Sigmoid colon (tissue), 4 donors: ENCODE results near the gene CLCNKA.

ENCODE experiments used
- EP300 ChIP-seq, 4 donors: sonication (generic); formaldehyde crosslinking; IDR thresholded peaks; one replicate each; pipeline ENCODE4 v1.6.1; 2017; ENCODE audit warnings: antibody characterized with exemption in 4 of 4
- POLR2A ChIP-seq, 2 donors: fragments of 450-650 bp; IDR thresholded peaks; one replicate each; pipeline ENCODE4 v1.6.1; 2016; ENCODE audit warnings: antibody characterized with exemption in 2 of 2, mild to moderate bottlenecking in 2 of 2, moderate library complexity in 2 of 2
- TF ChIP-seq, protein P1 (sequence below), 4 experiments: fragments of 450-650 bp in 3 of 4; fragments of 200-600 bp in 1 of 4; IDR thresholded peaks; one replicate each; pipeline ENCODE4 v1.5.1; 2016 to 2019; ENCODE audit warnings: antibody characterized with exemption in 4 of 4, mild to moderate bottlenecking in 3 of 4, moderate library complexity in 2 of 4

DNA sequence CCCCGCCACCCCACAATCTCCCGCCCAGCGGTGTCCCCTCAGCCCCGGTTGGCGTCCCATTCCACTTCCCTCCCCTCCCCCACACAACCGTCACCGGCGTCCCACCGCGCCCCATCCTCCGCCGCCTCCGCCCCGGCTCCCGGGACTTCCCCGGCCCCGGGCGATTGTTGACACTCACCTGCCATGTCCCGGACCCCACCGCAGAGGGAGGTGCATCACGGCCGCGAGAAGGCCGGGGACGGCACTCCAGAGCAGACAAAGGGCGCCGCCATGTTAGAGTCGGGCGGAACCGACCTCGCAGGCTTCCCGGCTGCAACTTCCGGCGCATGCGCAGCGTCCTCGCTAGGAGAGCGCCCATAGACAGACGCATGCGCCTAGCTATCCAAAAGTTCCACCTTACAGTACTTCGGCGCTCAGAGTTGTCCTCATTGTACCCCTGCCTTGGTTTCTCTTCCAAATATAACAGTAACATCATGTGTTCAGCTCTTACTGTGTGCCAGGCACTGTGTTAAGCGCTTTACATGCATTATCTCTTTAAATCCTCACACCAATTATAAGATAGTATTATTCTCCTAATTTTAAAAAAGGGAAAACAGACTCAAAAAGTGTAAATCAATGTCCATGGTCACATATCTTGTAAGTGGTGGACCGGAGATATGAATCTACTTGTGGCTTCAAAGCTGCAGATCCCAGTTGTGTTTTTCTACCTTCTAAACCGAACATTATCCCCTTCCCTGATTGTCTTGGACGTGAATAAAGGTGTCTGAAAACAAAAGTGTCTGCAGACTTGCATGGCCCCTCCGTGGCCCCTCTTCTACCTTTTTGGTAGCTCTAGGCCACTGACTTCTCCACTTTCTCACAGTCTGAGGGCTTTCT, 45.8 kb upstream of the CLCNKA start, which contains the start of gene ZBTB17:
- TF ChIP-seq POLR2A (IDR thresholded peaks at IDR 0.05) (peak; percentile 69 to 73), EP300 (IDR thresholded peaks at IDR 0.05) (no peak)
- TF ChIP-seq, protein P1, sequence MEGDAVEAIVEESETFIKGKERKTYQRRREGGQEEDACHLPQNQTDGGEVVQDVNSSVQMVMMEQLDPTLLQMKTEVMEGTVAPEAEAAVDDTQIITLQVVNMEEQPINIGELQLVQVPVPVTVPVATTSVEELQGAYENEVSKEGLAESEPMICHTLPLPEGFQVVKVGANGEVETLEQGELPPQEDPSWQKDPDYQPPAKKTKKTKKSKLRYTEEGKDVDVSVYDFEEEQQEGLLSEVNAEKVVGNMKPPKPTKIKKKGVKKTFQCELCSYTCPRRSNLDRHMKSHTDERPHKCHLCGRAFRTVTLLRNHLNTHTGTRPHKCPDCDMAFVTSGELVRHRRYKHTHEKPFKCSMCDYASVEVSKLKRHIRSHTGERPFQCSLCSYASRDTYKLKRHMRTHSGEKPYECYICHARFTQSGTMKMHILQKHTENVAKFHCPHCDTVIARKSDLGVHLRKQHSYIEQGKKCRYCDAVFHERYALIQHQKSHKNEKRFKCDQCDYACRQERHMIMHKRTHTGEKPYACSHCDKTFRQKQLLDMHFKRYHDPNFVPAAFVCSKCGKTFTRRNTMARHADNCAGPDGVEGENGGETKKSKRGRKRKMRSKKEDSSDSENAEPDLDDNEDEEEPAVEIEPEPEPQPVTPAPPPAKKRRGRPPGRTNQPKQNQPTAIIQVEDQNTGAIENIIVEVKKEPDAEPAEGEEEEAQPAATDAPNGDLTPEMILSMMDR (IDR thresholded peaks at IDR 0.05): no peak
